ENCODE data around the gene ITPK1. TPM values are rescaled to one million over a fixed set of nuclear protein-coding genes. Genes with fewer than 3 reads are reported as not detected.

ITPK1 gene
- polyA plus RNA-seq, 1 of the 3 experiments (the other 2 are of a cell fraction), result 23.2 TPM

- WGBS (ENCODE audit: low lambda C conversion rate), result 92% methylated on average over 9 of the region's 9 CpGs
- Histone ChIP-seq H3K4me3 (ENCODE audit: low read depth in 2 of 2, low read length in 1 of 2) (no peak overlapping the region), H3K4me2 (no peak overlapping the region), H3K36me3 (replicated peaks in 1 of 2; ENCODE audit: control insufficient read depth in 1 of 2, insufficient read depth in 2 of 2, low read length in 1 of 2) (no peaks in the 10 kb centered on the region), H3K27ac (ENCODE audit: low read depth in 2 of 2, low read length in 1 of 2) (no peak overlapping the region), H3K9me2 (no peaks in the 10 kb centered on the region), H3K79me2 (ENCODE audit: insufficient read depth) (no peaks in the 10 kb centered on the region), H3K4me1 (ENCODE audit: control insufficient read depth in 1 of 2, insufficient read depth in 2 of 2, low read depth in 1 of 2, low read length in 1 of 2) (peaks cover 0 to 21% of the 10 kb centered on the region in 2 experiments; a peak in 1 of 4 replicates), H3K9me3 (no peaks in the 10 kb centered on the region), H4K20me1 (ENCODE audit: insufficient read depth) (0 out of 2 replicates have a peak, but pooled peaks cover 4% of the 10 kb centered on the region), H3K9ac (no peak overlapping the region), H3F3A (replicated peaks; ENCODE audit: insufficient read depth) (no peaks in the 10 kb centered on the region), H2AFZ (ENCODE audit: low read depth) (no peak overlapping the region), H3K27me3 (ENCODE audit: insufficient read depth) (no peaks in the 10 kb centered on the region)
- no peak for DNase-seq
- ChIA-PET CTCF (interaction anchor here (1.3 kb wide), 1 partner anchor 17 kb away, joined by 4 read pairs; no protein-coding TSS in a partner anchor), POLR2A (interaction anchor here (2.1 kb wide), 1 partner anchor 35 kb away, joined by 5 read pairs; no protein-coding TSS in a partner anchor)
- TF ChIP-seq, protein P1, sequence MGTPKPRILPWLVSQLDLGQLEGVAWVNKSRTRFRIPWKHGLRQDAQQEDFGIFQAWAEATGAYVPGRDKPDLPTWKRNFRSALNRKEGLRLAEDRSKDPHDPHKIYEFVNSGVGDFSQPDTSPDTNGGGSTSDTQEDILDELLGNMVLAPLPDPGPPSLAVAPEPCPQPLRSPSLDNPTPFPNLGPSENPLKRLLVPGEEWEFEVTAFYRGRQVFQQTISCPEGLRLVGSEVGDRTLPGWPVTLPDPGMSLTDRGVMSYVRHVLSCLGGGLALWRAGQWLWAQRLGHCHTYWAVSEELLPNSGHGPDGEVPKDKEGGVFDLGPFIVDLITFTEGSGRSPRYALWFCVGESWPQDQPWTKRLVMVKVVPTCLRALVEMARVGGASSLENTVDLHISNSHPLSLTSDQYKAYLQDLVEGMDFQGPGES (IDR thresholded peaks at IDR 0.05; ENCODE audit: low read depth, low read length), result no peak
- no peak for TF ChIP-seq GABPA (IDR thresholded peaks at IDR 0.05; ENCODE audit: low read depth)
- TF ChIP-seq TCF12 (IDR thresholded peaks at IDR 0.05), result no peak
- TF ChIP-seq CHD2 (IDR thresholded peaks at IDR 0.05; ENCODE audit: low read length, partially characterized antibody), result no peak
- no peak for TF ChIP-seq RCOR1 (IDR thresholded peaks at IDR 0.05; ENCODE audit: low read length)
- TF ChIP-seq FOXM1 (IDR thresholded peaks at IDR 0.05; ENCODE audit: low read depth), result no peak
- no peak for TF ChIP-seq TAF1 (IDR thresholded peaks at IDR 0.05; ENCODE audit: borderline replicate concordance, low read depth, low read length)
Measured at GRCh38 chr14:93078870-93079269, 36.9 kb downstream of the ITPK1 start.

GRCh38 chr14:93076755-93077154 is 39.0 kb downstream of the ITPK1 start:
- TF ChIP-seq ZBTB33 (IDR thresholded peaks at IDR 0.05; ENCODE audit: borderline replicate concordance, low read depth), result no peak
- TF ChIP-seq, protein P2, sequence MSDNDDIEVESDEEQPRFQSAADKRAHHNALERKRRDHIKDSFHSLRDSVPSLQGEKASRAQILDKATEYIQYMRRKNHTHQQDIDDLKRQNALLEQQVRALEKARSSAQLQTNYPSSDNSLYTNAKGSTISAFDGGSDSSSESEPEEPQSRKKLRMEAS (IDR thresholded peaks at IDR 0.05; ENCODE audit: low read depth), result no peak
- no peak for TF ChIP-seq REST (IDR thresholded peaks at IDR 0.05; ENCODE audit: low read depth, low read length)
- TF ChIP-seq GATA2 (CRISPR knock-in tag; IDR thresholded peaks at IDR 0.05), result no peak
- no peak for TF ChIP-seq NFIC (IDR thresholded peaks at IDR 0.05; ENCODE audit: borderline replicate concordance)
- TF ChIP-seq RAD21 (IDR thresholded peaks at IDR 0.05; ENCODE audit: low read length), result no peak
- no peak for TF ChIP-seq ELF1 (IDR thresholded peaks at IDR 0.05)
- TF ChIP-seq FOXM1 (IDR thresholded peaks at IDR 0.05; ENCODE audit: low read depth), result no peak
- Histone ChIP-seq H3K79me2 (ENCODE audit: insufficient read depth) (no peaks in the 10 kb centered on the region), H3K36me3 (replicated peaks in 1 of 2; ENCODE audit: control insufficient read depth in 1 of 2, insufficient read depth in 2 of 2, low read length in 1 of 2) (no peaks in the 10 kb centered on the region), H3K27me3 (ENCODE audit: insufficient read depth) (no peaks in the 10 kb centered on the region), H3K4me2 (no peak overlapping the region), H2AFZ (ENCODE audit: low read depth) (no peak overlapping the region), H3K27ac (ENCODE audit: low read depth in 2 of 2, low read length in 1 of 2) (no peak overlapping the region), H4K20me1 (ENCODE audit: insufficient read depth) (0 out of 2 replicates have a peak, but pooled peaks cover 4% of the 10 kb centered on the region), H3F3A (replicated peaks; ENCODE audit: insufficient read depth) (no peaks in the 10 kb centered on the region), H3K9me2 (no peaks in the 10 kb centered on the region), H3K9ac (no peak overlapping the region), H3K9me3 (no peaks in the 10 kb centered on the region), H3K4me1 (ENCODE audit: control insufficient read depth in 1 of 2, insufficient read depth in 2 of 2, low read depth in 1 of 2, low read length in 1 of 2) (peaks cover 4 to 12% of the 10 kb centered on the region in 2 experiments; a peak in 2 of 4 replicates), H3K4me3 (ENCODE audit: low read depth in 2 of 2, low read length in 1 of 2) (no peak overlapping the region)
- 84% methylated on average over 10 of the region's 10 CpGs for whole genome bisulfite sequencing (ENCODE audit: low lambda C conversion rate)
- no peak for DNase-seq
- CTCF ChIA-PET, result interaction anchor here (0.7 to 1.2 kb wide), 2 partner anchors 22 to 37 kb away, joined by 3 read pairs; no protein-coding TSS in a partner anchor
- POLR2A ChIA-PET, result no interaction called here

Measured in SK-N-SH (cell line).